ENCODE measurements around the gene GDF10.
A peak's percentile ranks its signal among the peaks of the same experiment; 100 is the strongest.

Gene GDF10

DNA sequence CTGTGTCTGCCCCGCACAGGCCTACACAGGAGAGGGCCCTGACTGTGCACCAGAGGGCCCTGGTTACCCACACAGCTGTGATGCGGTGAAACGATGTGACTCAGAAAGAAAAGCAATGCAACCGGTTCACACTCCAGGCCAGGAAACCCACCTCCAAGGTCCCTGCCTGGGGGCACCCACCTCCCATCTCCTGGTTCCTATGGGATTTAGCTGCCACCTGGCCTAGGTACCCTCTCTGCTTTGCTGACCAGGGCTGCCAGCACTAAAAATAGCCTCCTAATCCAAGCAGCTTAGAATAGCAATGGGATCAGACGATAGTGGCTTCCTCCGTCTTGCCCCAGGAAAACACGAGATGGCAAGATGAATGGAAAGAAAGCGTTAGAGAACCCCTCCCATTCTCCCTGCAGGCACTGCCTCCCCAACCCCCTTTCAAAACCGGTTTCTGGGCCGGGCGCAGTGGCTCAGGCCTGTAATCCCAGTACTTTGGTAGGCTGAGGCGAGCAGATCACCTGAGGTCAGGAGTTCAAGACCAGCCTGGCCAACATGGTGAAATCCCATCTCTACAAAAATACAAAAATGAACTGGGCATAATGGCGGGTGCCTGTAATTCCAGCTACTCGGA, 60.5 kb downstream of the GDF10 start:
- H3K4me1 ChIP-seq, result no peaks in the 10 kb centered on the region
- H3K4me3 ChIP-seq (ENCODE audit: low read depth, low read length), result no peak overlapping the region
- no peak for DNase-seq
- H3K36me3 ChIP-seq, result no peaks in the 10 kb centered on the region
- TF ChIP-seq, protein P1, sequence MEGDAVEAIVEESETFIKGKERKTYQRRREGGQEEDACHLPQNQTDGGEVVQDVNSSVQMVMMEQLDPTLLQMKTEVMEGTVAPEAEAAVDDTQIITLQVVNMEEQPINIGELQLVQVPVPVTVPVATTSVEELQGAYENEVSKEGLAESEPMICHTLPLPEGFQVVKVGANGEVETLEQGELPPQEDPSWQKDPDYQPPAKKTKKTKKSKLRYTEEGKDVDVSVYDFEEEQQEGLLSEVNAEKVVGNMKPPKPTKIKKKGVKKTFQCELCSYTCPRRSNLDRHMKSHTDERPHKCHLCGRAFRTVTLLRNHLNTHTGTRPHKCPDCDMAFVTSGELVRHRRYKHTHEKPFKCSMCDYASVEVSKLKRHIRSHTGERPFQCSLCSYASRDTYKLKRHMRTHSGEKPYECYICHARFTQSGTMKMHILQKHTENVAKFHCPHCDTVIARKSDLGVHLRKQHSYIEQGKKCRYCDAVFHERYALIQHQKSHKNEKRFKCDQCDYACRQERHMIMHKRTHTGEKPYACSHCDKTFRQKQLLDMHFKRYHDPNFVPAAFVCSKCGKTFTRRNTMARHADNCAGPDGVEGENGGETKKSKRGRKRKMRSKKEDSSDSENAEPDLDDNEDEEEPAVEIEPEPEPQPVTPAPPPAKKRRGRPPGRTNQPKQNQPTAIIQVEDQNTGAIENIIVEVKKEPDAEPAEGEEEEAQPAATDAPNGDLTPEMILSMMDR (IDR thresholded peaks at IDR 0.05; ENCODE audit: low read depth, low read length), result no peak
- no peaks in the 10 kb centered on the region for H3K27me3 ChIP-seq
- no peaks in the 10 kb centered on the region for H3K9me3 ChIP-seq

DNA sequence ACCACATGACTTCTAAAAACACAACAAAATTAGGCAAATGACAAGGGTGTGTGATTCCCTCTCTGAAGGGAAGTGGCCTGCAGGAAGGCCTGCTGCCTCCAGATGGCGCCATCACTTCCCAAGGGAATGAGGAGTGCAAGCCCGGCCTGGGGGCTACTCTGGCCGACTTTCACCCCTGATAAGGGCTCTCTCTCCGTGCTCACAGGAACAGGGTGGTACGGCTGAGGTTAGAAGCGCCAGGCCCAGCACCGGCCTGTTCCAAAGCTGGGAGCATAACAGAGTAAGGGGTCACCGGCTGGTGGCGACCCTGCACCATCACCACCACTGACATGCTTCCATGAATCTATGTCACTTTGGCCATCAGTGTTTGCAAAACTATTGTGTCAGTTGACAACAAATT, 61.3 kb downstream of the GDF10 start:
- Histone ChIP-seq H3K4me3 (ENCODE audit: low read depth, low read length) (no peak overlapping the region), H3K9me3 (no peaks in the 10 kb centered on the region), H3K36me3 (no peaks in the 10 kb centered on the region), H3K27me3 (no peaks in the 10 kb centered on the region), H3K4me1 (no peaks in the 10 kb centered on the region)
- TF ChIP-seq, protein P1 (IDR thresholded peaks at IDR 0.05; ENCODE audit: low read depth, low read length), result peak; percentile 90
- DNase-seq, result peak; percentile 64

DNA sequence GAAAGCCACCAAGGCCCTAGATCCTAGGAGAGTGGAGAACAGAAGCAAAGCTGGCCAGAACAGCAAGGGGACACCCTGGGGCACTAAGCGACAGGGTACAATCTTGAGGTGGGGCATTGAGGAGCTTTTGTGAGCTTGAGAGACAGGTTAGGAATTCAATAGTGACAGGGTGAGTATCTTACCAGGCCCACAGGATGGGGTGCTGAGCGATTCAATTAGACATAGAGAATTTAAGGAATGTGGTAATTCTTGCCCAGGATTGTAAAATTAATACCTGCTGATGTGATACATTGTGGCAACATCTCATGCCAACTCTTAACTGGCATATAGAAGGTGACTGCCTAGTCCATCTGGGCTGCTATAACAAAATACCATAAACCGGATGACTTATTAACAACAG, 62.2 kb downstream of the GDF10 start:
- H3K9me3 ChIP-seq, result no peaks in the 10 kb centered on the region
- H3K36me3 ChIP-seq, result no peaks in the 10 kb centered on the region
- H3K4me1 ChIP-seq, result no peaks in the 10 kb centered on the region
- no peak for DNase-seq
- TF ChIP-seq, protein P1 (IDR thresholded peaks at IDR 0.05; ENCODE audit: low read depth, low read length), result no peak
- no peak overlapping the region for H3K4me3 ChIP-seq (ENCODE audit: low read depth, low read length)
- H3K27me3 ChIP-seq, result no peaks in the 10 kb centered on the region
